Naive thymus-derived CD8-positive, alpha-beta T cell (primary cell): ENCODE results near the gene HTR4. TPM values are rescaled to one million over a fixed set of nuclear protein-coding genes. Genes with fewer than 3 reads are reported as not detected.
"Not testable (repeated sequence)": the region's sequence is repeated elsewhere in the genome, so short reads cannot be mapped to it uniquely, and the experiment has no call there.

Source experiments
- ATAC-seq, 2 donors: fragments of 150-1000 bp; cut with Tn5 transposase in 1 of 2; sonication (Bioruptor Pico), chemical (Tn5 transposase) in 1 of 2; 1 replicate in 1 of 2; 2 replicates in 1 of 2; pipeline ENCODE4 v1.10.0; 2021; ENCODE audit warnings: mild to moderate bottlenecking in 2 of 2, moderate library complexity in 2 of 2
- POLR2A ChIA-PET: fragments of 350-600 bp; sonication (Branson Sonifier 250); formaldehyde crosslinking; loops from one replicate; lab custom pipeline; 2021; ENCODE audit warnings: antibody characterized with exemption; lab: Charles Lee
- DNase-seq, 10 donors: peaks; one replicate each; pipeline versions ENCODE4 v3.0.0 to v3.0.0-alpha.2; 2020 to 2022
- H3K27ac Mint-ChIP-seq, 10 donors: one replicate each; pipeline ENCODE4 v1.8.0; 2020 to 2022; ENCODE audit warnings: mild to moderate bottlenecking in 10 of 10, mixed read lengths in 10 of 10, moderate library complexity in 4 of 10, inconsistent platforms in 1 of 10
- H3K27me3 Mint-ChIP-seq, 5 donors: one replicate each; pipeline ENCODE4 v1.8.0; 2021 to 2022; ENCODE audit warnings: mixed read lengths in 5 of 5
- H3K36me3 Mint-ChIP-seq, 3 donors: one replicate each; pipeline ENCODE4 v1.8.0; 2020 to 2022; ENCODE audit warnings: mixed read lengths in 3 of 3, mild to moderate bottlenecking in 2 of 3, inconsistent platforms in 1 of 3
- H3K4me1 Mint-ChIP-seq, 4 donors: one replicate each; pipeline ENCODE4 v1.8.0; 2021 to 2022; ENCODE audit warnings: mixed read lengths in 4 of 4
- H3K4me3 Mint-ChIP-seq, 10 donors: one replicate each; pipeline ENCODE4 v1.8.0; 2020 to 2022; ENCODE audit warnings: mild to moderate bottlenecking in 10 of 10, mixed read lengths in 10 of 10, moderate library complexity in 6 of 10, inconsistent platforms in 1 of 10
- H3K9me3 Mint-ChIP-seq, 9 donors: one replicate each; pipeline ENCODE4 v1.8.0; 2020 to 2022; ENCODE audit warnings: mixed read lengths in 9 of 9, mild to moderate bottlenecking in 3 of 9, inconsistent platforms in 1 of 9, moderate library complexity in 1 of 9
- polyA plus RNA-seq, 3 donors: library from polyadenylated mRNA; unstranded; fragments of 300-500 nt; fragmentation: Illumina TruSeq; gene quantifications; one replicate each; pipeline ENCODE4 v1.2.3, GENCODE V29; 2021
- total RNA-seq, 8 experiments: library from RNA in 2 of 8; stranded (reverse) in 2 of 8; gene quantifications; one replicate each; pipeline ENCODE4 v1.2.3 and lab custom pipeline; 2021 to 2026

The HTR4 gene
- total and polyA plus RNA-seq, 5 experiments from 2014 or later: not detected

DNA sequence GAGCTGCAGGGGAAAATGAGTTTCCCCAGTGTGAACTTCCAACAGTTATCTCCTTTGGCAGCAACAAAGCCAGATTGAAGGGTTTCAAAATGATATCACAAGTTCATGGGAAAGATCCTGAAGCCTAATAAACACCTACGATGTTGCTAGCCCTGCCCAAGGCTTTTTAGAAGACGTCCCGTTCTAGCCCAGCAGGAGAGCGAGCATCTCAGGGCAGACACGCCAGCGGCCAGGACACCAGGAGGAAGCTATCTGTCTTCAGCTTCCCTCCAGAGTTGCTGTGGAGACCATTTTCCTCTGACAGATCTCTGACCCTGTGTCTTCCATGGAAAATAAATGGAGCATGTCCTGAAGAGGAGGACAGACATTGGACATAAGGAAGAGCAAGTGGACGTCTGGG is 172.1 kb downstream of the HTR4 start:
- Mint-ChIP-seq H3K4me3 (peak overlapping the region in 2 of 10 donors; percentile 8 to 30), H3K27ac (no peak overlapping the region), H3K4me1 (peaks cover 2 to 10% (median 5%) of the 10 kb centered on the region in 4 donors), H3K9me3 (no peaks in the 10 kb centered on the region), H3K27me3 (peaks cover 17 to 50% (median 33%) of the 10 kb centered on the region in 5 donors), H3K36me3 (no peaks in the 10 kb centered on the region)
- DNase-seq (no peak), ATAC-seq (no peak)
- POLR2A ChIA-PET: no interaction called here

DNA sequence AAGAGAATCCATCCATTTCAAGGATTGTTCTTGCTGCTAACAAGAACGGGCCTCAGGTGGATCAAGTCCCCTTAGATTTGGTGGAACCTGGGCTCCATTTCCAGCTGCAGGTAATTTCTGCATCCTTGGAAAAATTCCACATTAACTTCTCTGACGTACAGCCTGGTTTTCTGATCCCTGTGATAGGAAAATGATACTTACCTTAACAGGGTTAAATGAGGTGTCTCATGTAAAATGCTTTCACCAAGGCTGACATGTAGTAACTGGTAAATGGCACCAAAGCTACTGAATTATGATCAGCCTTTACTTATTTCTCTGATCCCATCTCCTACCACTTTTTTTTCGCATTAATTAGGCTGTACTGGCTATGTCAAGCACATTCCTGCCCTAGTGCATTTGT is 176.9 kb downstream of the HTR4 start:
- Mint-ChIP-seq H3K9me3 (no peaks in the 10 kb centered on the region), H3K27ac (no peak overlapping the region), H3K27me3 (peaks cover 3 to 35% (median 19%) of the 10 kb centered on the region in 5 donors), H3K4me1 (peaks cover 0 to 3% (median under 1%) of the 10 kb centered on the region in 4 donors), H3K36me3 (no peaks in the 10 kb centered on the region), H3K4me3 (no peak overlapping the region)
- POLR2A ChIA-PET: no interaction called here
- ATAC-seq (no peak), DNase-seq (no peak)

DNA sequence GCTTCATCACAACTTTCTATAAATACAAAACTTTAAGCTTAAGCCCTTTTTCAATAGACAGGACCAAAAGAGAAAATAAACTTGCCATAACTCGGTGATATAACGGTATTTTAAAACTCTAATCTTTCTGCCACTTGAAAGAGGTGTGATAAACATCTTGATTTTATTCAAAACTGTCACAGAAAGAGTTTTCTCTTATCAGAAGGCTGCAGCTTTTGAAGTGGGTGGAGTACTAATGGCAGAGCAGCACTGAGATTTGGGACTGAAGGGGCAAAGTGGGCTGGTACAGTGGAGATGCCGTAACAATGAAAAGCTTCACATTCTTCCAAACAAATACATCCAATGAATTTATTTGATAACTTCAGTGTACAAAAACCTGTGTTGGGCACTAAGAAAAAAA is 178.0 kb downstream of the HTR4 start:
- Mint-ChIP-seq H3K27ac (no peak overlapping the region), H3K9me3 (no peaks in the 10 kb centered on the region), H3K36me3 (no peaks in the 10 kb centered on the region), H3K4me1 (no peaks in the 10 kb centered on the region), H3K4me3 (no peak overlapping the region), H3K27me3 (peaks cover 3 to 29% (median 17%) of the 10 kb centered on the region in 5 donors)
- POLR2A ChIA-PET: no interaction called here
- DNase-seq (no peak), ATAC-seq (no peak)

DNA sequence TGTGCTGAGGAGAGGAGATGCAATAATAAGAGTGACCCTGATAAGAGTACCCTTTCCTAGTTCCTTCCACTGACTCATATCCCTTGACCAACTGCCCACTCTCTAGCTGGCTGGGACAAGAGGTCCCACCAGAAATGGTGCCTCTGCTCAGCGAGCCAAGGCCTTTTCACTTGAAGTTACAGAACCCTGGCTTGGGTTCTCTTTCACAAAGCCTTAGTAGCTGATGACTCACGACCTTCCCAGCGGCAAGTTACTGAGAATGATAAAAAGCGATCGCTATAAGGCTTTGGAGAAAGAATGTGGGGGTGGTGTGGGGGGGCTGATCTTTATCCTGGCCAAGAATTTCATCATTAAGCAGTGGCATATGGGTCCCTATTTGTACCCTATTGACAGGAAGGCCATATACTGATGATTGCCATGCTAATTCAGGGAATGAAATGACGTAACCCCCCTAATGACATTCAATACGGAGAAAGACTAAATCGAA is 180.3 kb downstream of the HTR4 start:
- no peaks in the 10 kb centered on the region for H3K9me3 Mint-ChIP-seq
- no peaks in the 10 kb centered on the region for H3K36me3 Mint-ChIP-seq
- no peak overlapping the region for H3K4me3 Mint-ChIP-seq
- H3K27ac Mint-ChIP-seq: no peak overlapping the region
- peaks cover 3 to 29% (median 17%) of the 10 kb centered on the region in 5 donors for H3K27me3 Mint-ChIP-seq
- ATAC-seq: no peak
- no peak for DNase-seq
- POLR2A ChIA-PET: no interaction called here
- H3K4me1 Mint-ChIP-seq: no peaks in the 10 kb centered on the region

DNA sequence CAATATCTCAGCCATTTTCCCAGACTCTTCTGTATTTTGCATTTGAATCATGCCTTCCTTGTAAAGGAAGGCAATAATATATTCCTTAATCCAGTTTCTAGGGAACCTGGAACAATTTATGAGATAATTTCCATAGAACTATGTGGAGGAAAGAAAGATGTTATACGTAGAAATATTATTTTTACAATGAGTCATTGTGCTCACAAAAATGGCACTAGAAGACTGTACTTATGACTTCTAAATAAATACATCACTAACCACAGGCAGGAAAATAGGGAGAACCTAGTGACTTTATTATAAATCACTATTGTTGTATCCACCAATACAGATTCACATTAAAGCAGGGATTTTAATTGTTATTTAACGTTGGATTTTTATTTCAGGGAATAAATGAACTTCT is 182.9 kb downstream of the HTR4 start:
- POLR2A ChIA-PET: no interaction called here
- no peak overlapping the region for H3K4me3 Mint-ChIP-seq
- DNase-seq: no peak
- H3K27ac Mint-ChIP-seq: no peak overlapping the region
- H3K4me1 Mint-ChIP-seq: no peaks in the 10 kb centered on the region
- peaks cover 0 to 11% (median 6%) of the 10 kb centered on the region in 5 donors for H3K27me3 Mint-ChIP-seq
- no peaks in the 10 kb centered on the region for H3K36me3 Mint-ChIP-seq
- ATAC-seq: no peak
- H3K9me3 Mint-ChIP-seq: no peaks in the 10 kb centered on the region

DNA sequence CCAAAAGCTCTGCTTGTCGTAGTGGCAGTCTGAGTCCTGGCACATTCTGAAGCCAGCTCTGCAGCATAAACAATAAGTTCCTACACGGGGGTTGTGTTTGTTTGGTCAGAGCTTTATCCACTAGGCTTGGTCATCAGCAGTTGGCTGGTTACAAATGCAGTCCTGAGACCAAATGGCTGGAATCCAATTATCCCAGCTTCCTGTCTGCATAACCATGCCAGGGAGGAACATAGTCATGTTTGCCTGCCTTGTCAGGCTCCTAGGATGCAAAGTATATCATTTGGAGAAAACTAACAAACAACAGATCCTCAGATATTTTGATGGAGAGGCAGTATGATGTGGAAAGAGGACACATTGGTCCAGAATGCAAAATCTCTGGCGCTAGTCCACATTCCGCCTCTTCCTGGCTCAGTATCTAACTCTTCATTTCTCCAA is 184.8 kb downstream of the HTR4 start:
- POLR2A ChIA-PET: no interaction called here
- Mint-ChIP-seq H3K4me1 (no peaks in the 10 kb centered on the region), H3K4me3 (no peak overlapping the region), H3K36me3 (no peaks in the 10 kb centered on the region), H3K27ac (no peak overlapping the region), H3K27me3 (peaks cover 0 to 5% (median 2%) of the 10 kb centered on the region in 5 donors), H3K9me3 (no peaks in the 10 kb centered on the region)
- ATAC-seq: no peak
- DNase-seq: no peak

DNA sequence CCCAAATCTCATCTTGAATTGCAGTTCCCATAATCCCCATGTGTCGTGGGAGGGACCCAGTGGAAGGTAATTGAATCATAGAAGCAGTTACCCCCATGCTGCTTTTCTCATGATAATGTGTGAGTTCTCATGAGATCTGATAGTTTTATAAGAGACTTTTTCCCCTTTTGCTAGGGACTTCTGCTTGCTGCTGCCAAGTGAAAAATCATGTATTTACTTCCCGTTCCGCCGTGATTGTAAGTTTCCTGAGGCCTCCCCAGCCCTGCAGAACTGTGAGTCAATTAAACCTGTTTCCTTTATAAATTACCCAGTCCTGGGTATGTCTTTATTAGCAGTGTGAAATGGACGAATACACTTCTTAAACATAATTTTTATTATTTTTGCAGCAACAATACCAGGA is 185.6 kb downstream of the HTR4 start:
- H3K4me1 Mint-ChIP-seq, DNase-seq, H3K27ac Mint-ChIP-seq, ATAC-seq, POLR2A ChIA-PET, H3K27me3 Mint-ChIP-seq, H3K36me3 Mint-ChIP-seq, H3K4me3 Mint-ChIP-seq, H3K9me3 Mint-ChIP-seq: not testable (repeated sequence)

DNA sequence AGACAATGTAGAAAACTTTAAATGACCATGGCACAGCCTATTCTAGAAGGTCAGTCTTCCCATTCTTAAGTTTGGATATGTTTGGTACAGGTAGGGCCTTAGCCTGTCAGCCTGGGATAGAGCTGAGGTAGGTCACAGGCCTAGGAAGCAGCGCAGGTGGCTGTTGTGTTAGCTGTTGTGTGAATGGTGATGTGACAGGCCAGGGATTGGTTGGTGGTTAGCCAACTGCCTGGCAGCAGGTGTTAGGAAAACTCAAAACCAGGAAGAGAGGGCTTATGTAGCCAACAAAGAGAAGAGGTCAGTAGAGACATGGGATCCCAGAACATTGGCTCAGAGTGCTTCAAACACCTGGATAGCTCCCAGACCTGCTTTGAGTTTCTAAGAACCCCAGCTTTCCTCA is 186.4 kb downstream of the HTR4 start:
- Mint-ChIP-seq H3K36me3 (no peaks in the 10 kb centered on the region), H3K9me3 (no peaks in the 10 kb centered on the region), H3K27me3 (peaks cover 0 to 5% (median 0%) of the 10 kb centered on the region in 5 donors), H3K4me3 (no peak overlapping the region), H3K27ac (no peak overlapping the region), H3K4me1 (no peaks in the 10 kb centered on the region)
- DNase-seq (no peak), ATAC-seq (no peak)
- POLR2A ChIA-PET: no interaction called here

DNA sequence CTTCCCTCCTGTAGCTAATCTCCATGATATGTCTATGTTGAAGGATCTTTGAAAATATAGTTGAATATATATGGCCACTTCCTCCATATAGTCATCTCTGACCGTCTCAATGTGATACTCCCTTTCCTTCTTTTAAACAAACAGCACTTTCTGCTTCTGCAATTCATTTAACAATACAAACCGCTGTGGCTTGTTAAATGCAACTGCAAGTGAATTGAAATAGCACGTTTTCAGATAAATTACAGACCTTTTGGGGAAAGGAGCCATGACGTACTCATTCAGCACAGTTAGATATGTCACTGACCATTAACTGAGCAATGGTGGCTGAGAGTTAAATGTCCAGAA is 188.1 kb downstream of the HTR4 start:
- Mint-ChIP-seq H3K9me3 (no peaks in the 10 kb centered on the region), H3K4me1 (no peaks in the 10 kb centered on the region), H3K27ac (no peak overlapping the region), H3K4me3 (no peak overlapping the region), H3K27me3 (peaks cover 0 to 2% (median 0%) of the 10 kb centered on the region in 5 donors), H3K36me3 (no peaks in the 10 kb centered on the region)
- ATAC-seq: no peak
- DNase-seq: no peak
- POLR2A ChIA-PET: no interaction called here

DNA sequence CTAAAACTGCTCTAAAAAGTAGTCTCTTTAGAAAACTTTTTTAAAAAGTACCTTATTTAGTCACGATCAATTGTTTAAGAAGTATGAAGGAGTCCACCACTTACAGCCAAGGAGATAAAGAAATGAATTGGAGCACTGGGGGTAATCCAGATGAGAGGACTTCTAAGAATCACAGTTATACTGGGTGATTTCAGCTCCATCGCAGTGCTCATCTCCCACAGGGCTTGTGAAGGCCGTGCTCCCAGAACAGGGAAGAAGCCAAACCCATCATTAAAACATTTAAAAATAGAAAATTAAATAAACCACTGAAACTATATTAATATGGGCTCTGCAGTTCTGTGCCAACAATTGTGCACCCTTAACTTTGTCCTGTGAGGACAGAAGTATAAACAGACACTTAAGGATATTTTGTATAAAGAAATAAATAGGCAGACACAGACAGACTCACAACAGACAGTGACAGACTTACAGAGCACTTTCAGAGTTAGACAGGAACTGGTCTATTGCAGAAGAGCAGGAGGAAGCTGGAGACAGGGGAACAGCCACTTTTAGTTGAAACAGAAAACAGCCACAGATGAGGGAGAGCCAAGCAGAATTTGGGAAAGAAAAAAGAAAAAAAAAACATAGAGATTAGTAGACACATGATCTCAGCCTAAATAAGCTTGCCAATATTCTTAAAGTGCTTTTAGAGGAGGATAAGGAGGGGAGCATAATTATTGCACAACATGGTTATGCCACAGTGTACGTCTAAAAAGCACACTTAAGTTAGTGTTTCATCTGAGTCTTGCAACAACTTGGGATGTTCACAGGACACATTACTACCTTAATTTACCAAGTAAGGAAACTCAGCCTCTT is 188.7 kb downstream of the HTR4 start:
- Mint-ChIP-seq H3K36me3 (no peaks in the 10 kb centered on the region), H3K4me1 (no peaks in the 10 kb centered on the region), H3K9me3 (no peaks in the 10 kb centered on the region), H3K27ac (no peak overlapping the region), H3K4me3 (no peak overlapping the region), H3K27me3 (peaks cover 0 to 2% (median 1%) of the 10 kb centered on the region in 5 donors)
- POLR2A ChIA-PET: no interaction called here
- DNase-seq (no peak), ATAC-seq (no peak)

DNA sequence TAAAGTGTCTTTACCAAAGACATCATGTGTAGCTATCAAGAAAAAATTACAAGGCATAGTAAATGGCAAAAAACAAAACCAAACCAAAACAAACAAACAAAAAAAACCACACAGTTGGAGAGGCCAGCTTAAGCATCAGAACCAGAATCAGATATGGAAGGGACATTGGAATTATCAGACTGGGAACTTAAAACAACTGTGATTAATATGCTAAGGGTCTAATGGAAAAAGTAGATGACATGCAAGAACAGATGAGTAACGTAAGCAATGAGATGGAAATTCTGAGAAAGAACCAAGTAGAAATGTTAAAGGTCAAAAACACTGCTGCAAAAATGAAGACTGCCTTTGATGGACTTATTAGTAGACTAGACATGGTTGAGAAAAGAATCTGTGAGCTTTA is 194.7 kb downstream of the HTR4 start:
- Mint-ChIP-seq H3K9me3 (no peaks in the 10 kb centered on the region), H3K36me3 (no peaks in the 10 kb centered on the region), H3K4me3 (no peak overlapping the region), H3K27me3 (peaks cover 10 to 43% (median 12%) of the 10 kb centered on the region in 5 donors), H3K4me1 (no peaks in the 10 kb centered on the region), H3K27ac (no peak overlapping the region)
- DNase-seq: no peak
- POLR2A ChIA-PET: no interaction called here
- no peak for ATAC-seq

DNA sequence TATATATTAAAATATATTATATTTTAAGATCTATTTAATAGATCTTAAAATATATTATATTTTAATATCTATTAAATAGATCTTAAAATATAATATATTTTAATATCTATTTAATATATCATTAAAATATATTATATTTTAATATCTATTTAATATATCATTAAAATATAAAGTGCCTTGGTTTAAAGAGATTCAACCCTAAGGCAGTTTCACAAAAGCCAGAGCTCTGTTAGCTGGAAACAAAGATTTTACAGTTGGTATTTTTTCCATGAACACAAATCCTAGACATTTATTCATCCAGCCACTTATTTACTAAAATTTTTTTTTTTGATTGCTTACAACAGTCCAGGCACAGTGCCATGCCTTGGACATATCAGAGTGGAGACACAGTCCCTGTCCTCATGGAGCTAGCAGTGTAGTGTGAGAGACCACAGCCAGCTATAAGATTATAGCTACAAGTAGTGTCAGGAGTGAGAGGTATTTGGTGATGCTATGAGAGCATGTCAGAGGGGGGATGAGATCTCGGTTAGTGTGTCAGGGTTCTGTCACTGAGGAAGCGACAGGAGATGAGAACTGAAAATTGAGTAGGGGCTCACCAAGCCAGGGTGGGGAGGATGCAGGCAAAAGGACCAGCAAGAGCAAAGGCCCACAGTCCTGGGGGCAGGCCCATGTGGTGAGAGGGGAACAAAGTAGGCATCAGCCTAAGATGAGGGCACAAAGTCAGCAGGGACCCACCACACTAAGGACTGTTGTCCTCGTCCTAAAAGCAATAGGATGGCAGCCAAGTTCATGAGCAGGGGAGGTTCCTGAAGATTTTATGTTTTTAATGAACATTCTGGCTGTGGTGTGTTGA is 196.1 kb downstream of the HTR4 start:
- H3K27ac Mint-ChIP-seq: no peak overlapping the region
- no peaks in the 10 kb centered on the region for H3K4me1 Mint-ChIP-seq
- ATAC-seq: no peak
- no peaks in the 10 kb centered on the region for H3K36me3 Mint-ChIP-seq
- H3K27me3 Mint-ChIP-seq: peaks cover 12 to 47% (median 15%) of the 10 kb centered on the region in 5 donors
- POLR2A ChIA-PET: no interaction called here
- no peak overlapping the region for H3K4me3 Mint-ChIP-seq
- DNase-seq: no peak
- H3K9me3 Mint-ChIP-seq: no peaks in the 10 kb centered on the region

DNA sequence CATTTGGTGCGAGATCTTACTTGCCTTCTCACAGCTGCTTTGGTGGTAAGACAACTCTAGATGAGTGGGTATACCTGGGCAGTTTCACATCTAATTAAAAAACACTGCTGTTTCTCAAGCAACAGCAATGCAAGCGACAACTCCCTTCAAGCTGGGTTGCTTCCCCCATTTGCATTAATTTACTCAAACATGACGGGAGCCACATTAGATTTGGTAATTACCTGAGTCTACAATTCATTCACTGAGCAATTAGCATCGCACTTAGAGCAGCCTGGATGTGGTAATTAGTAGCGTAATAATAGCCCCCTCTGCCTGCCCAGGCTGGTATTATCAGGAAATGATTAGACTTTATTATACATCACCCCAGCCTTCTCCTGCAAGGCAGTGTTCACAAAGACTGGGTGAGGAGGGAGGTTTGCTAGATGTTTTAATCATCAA is 197.1 kb downstream of the HTR4 start:
- H3K27me3 Mint-ChIP-seq: peaks cover 10 to 47% (median 15%) of the 10 kb centered on the region in 5 donors
- DNase-seq: peak in 2 of 10 donors; percentile 4 to 9
- POLR2A ChIA-PET: no interaction called here

More for the DNA sequence above, 197.1 kb downstream of the HTR4 start:
- Mint-ChIP-seq H3K36me3 (no peaks in the 10 kb centered on the region), H3K27ac (no peak overlapping the region), H3K4me1 (no peaks in the 10 kb centered on the region), H3K9me3 (no peaks in the 10 kb centered on the region), H3K4me3 (no peak overlapping the region)
- peak in 1 of 2 donors; percentile 42 for ATAC-seq
